C4-2B (cell line): ENCODE measurements around the gene WDR49.

ENCODE experiments used
- CTCF ChIP-seq: fragments of 450-650 bp; conservative IDR thresholded peaks from 2 replicates; pipeline ENCODE4 v1.5.1; 2017; ENCODE audit warnings: mild to moderate bottlenecking
- ZFX ChIP-seq: fragments of 450-650 bp; IDR thresholded peaks from 2 replicates; pipeline ENCODE4 v1.6.1; 2017

GRCh38 chr3:167491621-167492020 is 162.1 kb downstream of the WDR49 start:
- TF ChIP-seq CTCF: no peak
- no peak for TF ChIP-seq ZFX
